ENCODE measurements around the gene PHC1.
"Not testable (repeated sequence)": the region's sequence is repeated elsewhere in the genome, so short reads cannot be mapped to it uniquely, and the experiment has no call there.

The PHC1 gene

DNA sequence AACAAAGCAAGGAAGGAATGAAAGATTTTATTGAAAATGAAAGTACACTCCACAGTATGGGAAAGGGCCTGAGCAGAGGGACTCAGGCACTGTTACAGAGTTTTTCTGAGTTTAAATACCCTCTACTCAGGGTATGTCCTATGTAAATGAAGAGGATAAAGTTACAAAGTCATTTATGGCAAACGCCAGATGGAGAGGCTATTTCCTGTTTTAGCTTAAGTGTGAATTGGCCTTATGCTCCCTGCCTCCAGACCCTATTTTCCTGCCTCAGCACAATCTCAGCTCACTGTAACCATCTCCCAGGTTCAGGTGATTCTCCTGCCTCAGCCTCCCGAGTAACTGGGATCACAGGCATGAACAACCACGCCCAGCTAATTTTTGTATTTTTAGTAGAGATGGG, 6.8 kb upstream of the PHC1 start:
- in situ Hi-C loops (cut with MboI; ENCODE audit: low sequenced_read_pairs) = no loop called here

DNA sequence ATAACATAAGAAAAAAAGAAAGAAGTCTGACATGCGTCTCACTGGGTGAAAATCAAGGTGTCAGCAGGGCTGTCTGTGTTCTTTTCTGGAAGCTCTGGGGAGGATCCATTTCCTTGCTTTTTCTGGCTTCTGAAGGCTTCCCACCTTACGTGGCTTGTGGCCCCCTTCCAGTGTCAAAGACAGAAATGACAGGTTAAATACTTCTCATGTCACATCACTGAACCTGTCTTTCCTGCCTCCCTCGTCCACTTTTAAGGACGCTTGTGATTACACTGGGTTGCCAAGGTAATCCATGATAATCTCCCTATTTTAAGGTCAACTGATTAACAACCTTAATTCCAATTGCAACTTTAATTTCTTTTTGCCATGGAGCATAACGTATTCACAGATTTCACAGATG, 4.6 kb upstream of the PHC1 start:
- in situ Hi-C loops (cut with MboI; ENCODE audit: low sequenced_read_pairs) = no loop called here

DNA sequence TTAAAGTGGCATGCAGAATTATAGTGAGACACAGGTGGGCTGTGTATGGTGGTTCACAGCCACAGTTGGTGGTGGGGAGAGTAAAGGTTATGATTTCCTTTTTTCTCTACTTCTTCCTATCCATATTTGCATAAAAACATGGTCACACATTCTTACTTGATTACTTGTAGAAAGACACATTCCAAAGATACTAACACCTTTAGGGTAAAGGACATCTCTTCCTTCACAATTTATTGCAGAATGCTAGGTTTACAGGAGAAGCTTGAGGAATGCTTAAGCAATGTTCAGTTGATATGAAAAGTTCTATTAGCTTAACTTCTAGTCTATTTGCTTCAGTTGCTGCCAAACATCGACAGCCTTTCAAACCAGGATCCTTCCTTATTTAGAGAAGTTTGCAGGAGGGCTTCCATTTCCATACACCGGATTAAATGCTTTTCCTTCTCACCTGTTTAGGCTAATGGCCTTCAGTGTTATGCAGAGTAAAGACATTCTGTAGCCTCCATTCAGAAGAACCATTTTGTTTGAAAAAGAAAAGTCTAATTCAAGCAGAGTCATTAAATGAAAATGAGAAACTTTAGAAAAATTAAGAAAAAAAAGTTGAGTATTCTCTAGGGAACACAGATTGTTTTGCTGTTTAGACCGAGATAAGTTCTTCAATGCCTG, 2.6 kb upstream of the PHC1 start:
- in situ Hi-C loops (cut with MboI; ENCODE audit: low sequenced_read_pairs) = no loop called here

DNA sequence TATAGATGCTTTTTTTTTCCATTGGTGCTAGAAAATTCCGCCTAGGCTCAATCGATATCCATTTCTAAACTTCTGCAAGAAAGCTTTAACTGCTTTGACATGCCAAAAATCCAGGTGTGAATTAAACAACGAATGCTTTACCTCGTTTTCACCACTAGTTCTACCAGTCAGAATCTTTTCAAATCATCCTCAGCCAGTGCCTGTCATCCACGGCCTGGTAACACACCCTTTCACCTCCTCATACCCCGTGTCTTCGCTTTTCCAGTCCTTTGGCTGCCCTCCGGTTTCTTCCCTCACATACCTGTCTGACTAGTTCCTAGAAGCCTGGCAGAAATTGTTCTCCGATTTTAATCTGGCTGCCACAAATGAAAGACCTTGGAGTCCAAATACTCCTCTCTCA, 1.4 kb upstream of the PHC1 start:
- in situ Hi-C loops (cut with MboI; ENCODE audit: low sequenced_read_pairs) = no loop called here

DNA sequence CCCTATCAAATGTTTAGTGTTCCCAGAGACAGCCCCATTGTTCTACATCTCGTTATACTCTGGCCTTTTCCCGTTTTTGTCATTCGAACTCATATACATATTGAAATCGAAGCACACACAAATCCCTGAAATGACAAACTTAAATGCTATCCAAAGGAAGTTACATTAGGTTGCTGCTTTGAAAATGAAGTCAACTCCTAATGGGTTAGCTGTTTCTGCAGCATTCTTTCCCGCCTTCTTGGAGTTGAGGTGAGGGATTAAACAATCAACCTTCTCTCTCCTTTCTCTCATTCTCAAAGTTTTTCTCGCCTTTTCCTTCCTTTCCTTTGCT, 642 bp upstream of the PHC1 start:
- in situ Hi-C loops (cut with MboI; ENCODE audit: low sequenced_read_pairs) = no loop called here

DNA sequence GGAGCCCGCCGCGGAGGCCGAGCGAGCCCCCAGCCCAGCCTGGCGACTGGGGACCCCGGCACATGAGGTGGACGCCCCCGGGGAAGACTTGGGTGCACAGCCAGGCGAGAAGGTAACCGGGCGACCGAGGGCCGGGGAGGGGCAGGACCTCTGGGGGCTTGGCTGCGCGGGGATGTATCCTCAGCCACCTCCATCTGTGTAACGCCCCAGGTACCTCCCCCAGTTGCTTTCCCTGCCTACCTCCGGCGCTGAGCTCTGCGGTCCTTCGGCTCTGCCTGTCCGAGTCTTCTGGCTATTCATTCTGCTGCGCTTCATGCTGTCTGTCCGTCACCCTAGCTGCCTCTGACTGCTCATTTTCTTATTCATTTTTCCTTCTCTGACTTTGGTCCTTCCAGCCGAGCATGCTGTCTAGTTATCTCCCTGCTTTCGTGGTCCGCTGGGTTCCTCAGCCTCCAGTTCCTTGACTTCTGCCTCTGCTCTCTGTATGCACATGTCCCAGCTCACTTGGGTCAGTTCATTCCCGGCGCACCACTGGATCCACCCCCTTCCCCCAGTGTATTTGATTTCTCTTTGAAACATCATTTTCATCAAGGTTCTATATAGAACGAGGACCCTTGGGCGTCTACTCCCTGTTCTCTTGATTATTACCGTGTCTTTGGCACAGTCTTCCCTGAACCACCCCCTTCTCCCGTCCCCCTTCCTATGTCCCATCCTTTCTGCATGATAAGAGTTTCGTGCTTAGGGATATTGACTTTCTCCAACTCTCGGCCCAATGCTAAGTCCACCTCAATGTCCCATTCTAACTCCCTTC, 612 bp downstream of the PHC1 start:
- in situ Hi-C loops (cut with MboI; ENCODE audit: low sequenced_read_pairs) = no loop called here

DNA sequence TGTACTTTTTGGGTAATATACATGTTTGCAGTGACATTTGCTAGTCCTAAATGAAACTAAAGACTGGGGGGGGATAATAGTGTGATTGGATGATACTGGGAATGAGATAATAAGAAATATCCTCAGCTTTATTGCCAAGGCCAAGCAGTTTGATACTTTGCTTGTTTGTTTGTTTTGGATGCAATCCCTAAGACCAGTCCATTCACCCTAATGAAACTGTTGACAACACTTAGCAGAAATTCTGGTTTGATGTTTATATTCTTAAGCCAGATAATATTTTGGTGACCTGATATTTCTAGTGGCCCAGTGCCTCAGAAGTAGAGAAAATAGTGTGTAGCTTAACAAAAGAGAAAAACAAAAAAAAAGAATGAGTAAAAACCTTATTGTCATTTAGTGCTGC, 1.8 kb downstream of the PHC1 start:
- in situ Hi-C loops (cut with MboI; ENCODE audit: low sequenced_read_pairs) = no loop called here

DNA sequence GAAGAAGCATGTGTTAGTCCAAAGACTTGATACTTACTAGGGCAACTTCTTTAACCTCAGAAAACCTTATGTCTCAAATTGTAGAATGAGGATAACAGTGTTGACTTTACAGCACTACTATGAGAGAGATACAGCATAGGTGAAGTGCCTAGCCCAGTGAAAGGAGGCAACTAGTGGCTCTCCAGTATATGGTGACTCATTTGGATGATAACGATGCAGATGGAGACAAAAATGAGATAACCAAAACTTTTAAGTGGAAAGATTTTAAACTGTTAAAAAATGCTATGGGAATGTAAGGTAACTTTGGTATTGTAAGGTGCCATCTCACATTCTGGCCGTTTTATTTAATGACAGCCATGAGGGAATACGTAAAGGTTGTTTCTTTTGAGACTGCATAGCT, 2.7 kb downstream of the PHC1 start:
- in situ Hi-C loops (cut with MboI; ENCODE audit: low sequenced_read_pairs) = no loop called here

DNA sequence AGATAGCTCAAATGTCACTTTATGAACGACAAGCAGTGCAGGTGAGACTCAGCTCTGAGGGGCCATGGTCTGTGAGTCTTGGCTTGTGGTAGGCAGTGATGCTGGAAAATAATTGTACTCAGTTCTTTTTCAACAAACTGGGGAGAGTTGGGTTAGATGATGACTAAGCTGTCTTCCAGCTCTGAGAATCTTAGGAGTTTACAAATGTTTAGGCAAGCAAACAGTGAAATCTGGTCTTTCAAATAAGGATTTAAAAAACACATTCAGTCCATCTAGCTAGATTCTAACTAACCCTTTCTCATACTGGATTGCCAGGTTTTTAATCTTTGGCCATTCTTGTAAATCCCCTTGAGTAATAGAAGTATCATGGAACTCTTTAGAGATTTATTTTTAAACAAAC, 3.4 kb downstream of the PHC1 start:
- in situ Hi-C loops (cut with MboI; ENCODE audit: low sequenced_read_pairs) = no loop called here

DNA sequence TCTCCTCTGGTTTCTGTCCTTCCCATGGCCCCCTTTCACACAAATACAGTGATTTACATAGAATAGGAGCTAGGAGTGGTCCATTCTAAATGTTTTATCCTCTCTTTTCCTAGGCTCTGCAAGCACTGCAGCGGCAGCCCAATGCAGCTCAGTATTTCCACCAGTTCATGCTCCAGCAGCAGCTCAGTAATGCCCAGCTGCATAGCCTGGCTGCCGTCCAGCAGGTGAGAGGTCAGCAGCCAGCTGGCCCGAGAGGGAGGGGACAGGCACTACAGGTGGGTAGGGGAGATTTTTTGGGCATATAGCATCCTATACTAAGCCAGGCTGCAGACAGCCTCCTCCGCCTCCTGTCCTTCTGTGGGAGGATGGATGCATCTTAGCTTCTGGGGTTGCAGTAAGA, 5.3 kb downstream of the PHC1 start:
- in situ Hi-C loops (cut with MboI; ENCODE audit: low sequenced_read_pairs) = not testable (repeated sequence)

DNA sequence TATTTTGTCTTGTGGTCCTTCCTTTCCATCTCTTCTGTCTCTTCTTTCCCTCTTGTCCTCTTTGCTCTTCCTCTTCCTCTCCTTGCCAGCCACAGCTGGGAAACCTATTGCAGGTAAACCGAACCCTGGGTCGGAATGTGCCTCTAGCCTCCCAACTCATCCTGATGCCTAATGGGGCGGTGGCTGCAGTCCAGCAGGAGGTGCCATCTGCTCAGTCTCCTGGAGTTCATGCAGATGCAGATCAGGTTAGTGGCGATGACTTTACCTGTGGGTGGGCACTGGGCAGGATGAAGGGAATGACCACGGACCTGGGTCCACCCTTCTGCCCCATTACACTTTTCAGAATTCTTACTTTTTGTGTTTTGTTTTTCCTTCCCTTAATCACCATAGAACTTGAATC, 8.2 kb downstream of the PHC1 start:
- in situ Hi-C loops (cut with MboI; ENCODE audit: low sequenced_read_pairs) = no loop called here

DNA sequence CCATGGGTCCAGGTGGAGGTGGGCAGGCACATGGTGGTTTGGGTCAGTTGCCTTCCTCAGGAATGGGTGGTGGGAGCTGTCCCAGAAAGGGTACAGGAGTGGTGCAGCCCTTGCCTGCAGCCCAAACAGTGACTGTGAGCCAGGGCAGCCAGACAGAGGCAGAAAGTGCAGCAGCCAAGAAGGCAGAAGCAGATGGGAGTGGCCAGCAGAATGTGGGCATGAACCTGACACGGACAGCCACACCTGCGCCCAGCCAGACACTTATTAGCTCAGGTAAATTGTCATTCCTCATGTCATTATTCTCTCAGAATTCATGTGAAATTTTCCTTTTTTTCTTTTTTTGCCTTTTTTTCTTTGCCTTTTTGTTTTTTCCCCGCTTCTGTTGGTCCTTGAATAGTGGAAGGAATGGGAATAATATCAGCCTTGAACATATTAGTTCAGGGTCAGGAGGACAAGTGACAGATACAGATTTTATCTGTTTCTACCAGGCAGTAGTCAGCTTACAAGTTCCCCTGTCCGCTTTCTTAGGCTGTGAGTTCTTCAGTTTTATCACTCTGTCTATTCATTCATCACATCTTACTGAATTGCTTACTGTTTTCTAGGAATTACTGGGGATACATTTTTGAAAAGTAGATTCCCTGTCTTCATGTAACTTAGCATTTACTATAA, 16.5 kb downstream of the PHC1 start:
- in situ Hi-C loops (cut with MboI; ENCODE audit: low sequenced_read_pairs) = not testable (repeated sequence)

DNA sequence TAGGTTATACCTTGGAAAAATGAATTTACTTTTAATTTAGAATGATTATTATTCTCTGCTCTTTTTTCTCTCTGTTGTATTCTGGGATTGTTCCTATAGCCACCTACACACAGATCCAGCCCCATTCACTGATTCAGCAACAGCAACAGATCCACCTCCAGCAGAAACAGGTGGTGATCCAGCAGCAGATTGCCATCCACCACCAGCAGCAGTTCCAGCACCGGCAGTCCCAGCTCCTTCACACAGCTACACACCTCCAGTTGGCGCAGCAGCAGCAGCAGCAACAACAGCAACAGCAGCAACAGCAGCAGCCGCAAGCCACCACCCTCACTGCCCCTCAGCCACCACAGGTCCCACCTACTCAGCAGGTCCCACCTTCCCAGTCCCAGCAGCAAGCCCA, 18.2 kb downstream of the PHC1 start:
- in situ Hi-C loops (cut with MboI; ENCODE audit: low sequenced_read_pairs) = not testable (repeated sequence)

DNA sequence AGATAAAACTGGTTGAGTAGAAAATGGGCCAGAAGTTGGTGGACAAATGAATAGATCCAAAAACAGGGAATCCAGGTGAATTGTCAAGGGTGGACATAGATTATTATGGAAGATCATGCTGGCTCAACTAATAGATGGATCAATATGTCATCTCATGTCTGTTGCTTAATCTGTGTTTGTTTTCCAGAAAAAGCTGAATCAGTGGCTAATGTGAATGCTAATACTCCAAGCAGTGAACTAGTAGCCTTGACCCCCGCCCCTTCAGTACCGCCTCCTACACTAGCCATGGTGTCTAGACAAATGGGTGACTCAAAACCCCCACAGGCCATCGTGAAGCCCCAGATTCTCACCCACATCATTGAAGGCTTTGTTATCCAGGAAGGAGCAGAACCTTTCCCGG, 19.8 kb downstream of the PHC1 start:
- in situ Hi-C loops (cut with MboI; ENCODE audit: low sequenced_read_pairs) = not testable (repeated sequence)

DNA sequence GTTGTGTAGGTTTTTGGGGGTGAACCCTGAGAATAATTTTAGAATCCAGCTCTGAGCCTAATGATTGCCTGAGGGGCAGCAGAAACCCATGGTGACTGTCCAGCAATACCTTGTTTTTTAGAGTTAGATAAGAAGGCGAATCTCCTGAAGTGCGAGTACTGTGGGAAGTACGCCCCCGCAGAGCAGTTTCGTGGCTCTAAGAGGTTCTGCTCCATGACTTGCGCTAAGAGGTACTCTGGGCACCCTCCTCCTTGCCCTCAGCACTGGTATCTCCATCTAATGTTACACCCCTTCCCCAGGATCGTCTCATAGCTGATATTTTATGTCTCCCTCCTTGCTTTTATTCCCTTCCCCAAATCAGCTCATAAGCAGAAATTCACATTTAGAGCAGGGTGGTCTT, 22.4 kb downstream of the PHC1 start:
- in situ Hi-C loops (cut with MboI; ENCODE audit: low sequenced_read_pairs) = no loop called here

DNA sequence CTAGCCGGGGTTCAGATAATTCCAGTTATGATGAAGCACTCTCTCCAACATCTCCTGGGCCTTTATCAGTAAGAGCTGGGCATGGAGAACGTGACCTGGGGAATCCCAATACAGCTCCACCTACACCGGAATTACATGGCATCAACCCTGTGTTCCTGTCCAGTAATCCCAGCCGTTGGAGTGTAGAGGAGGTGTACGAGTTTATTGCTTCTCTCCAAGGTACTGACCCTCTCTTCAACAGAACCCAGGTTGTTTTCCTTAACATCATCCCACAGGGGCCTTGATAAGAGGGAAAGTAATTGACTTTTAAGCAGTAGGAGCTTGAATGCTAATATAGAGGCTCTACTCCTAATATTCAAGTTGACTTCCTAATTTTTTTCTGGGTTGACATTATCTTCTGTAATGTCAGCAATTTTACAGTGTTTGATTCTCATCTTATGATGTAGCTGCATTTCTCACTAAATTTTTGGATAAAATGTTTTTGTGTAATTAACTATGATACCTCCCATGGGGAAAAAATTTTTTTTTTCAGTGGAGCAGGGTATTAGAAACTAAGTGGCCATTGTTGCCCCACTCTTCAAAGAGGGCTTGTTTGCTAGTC, 23.6 kb downstream of the PHC1 start:
- in situ Hi-C loops (cut with MboI; ENCODE audit: low sequenced_read_pairs) = not testable (repeated sequence)

DNA sequence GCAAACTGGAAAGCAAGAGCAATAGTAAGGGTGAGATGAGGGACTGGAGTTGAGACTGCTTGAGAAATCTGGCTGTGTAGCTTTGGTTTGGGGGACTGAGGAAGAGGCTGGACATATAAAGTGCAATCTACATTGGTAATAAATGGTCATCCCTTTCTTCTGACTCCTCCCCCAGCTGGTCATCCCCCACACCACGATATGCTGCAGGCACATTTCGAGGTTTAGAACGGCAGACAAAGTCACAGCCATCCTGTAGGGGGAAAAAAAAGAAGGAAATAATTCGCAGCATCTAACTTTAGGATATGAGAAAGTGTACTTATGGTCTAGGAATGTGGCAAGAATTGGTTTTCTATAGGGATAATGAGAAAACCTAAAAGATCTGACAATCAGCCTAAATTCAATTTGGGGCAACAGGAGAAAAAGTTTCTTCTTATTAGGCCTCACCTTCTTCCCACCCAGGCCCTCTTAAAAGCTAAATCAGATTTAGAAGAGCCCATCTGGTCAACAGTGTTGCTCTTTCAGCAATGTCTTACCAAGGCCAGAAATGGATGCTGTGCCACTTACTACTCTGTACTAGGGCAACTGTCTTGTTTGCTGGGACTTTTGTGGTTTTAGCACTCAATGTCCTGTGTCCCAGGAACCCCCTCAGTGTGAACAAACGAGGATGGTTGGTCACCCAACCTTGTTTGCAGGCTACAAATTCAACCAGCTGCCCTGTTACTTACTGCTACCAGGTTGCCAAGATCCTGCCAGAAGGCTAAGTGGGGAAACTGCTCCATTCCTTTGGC, 27.6 kb downstream of the PHC1 start:
- in situ Hi-C loops (cut with MboI; ENCODE audit: low sequenced_read_pairs) = no loop called here

DNA sequence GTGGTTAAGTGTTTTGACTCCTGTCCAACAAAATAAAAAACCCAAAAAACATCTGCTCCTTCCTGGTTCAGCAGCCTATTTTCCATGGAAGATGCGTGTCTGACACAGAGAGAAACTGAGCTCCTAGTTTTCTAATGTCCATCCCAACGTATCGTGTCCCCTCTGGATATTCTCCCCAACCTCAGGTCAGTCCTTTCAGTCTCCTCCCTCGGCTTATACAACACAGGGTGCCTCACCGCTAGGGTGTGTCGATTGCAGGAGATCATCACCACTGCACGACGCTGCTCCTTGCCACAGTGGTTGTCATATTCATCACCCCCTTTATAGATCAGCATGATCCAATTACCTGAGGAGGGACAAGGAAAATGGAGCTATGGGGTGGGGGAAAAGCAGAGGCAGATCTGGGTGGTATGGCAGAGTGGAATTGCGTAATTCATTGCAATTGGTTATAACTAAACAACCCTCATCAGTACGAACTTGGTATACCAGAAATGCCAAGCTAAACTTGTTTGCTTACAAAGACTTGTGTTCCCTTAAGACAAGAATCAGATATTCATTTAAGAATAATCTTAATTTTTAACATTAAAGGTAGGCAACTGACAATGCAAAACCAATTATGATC, 29.4 kb downstream of the PHC1 start:
- in situ Hi-C loops (cut with MboI; ENCODE audit: low sequenced_read_pairs) = no loop called here

DNA sequence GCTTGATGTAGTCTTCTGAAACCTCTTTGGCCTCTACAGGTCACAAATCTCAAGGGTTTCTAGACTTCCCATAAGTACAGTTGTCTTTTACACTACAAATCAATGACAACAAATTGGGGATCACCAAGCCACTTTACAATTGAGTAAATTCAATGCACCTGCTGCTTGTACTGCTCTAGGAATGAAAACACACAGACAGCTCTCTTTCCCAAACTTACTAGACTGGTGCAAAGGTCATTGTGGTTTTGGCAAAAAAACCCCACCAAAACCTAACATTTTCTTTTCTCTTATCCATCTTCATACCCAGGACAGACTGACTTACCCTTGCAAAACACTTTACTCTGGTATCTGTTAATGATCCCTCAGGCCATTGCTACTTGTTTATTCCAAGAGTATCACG, 32.4 kb downstream of the PHC1 start:
- in situ Hi-C loops (cut with MboI; ENCODE audit: low sequenced_read_pairs) = no loop called here

DNA sequence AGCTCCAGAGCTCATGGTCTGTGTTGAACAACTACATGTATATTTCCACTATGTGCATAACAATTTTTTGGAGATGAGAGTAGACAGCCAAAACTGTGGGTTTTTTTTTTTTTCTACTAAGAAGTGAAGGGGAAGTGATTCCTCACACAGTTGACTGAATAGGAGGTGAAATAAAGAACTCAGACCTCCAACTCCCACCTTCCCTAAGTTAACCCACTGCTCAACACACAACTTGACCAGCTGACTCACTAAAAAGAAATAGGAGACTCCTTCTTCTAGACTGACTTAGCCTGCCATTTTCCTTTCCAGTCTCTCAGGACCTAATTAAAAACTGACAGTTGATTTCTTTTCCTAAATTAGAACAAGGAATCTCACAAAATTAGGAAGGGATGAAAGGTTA, 33.4 kb downstream of the PHC1 start:
- in situ Hi-C loops (cut with MboI; ENCODE audit: low sequenced_read_pairs) = no loop called here

Data from HL-60/S4 (cell line).